Activated naive CD4-positive, alpha-beta T cell treated with anti-CD3 and anti-CD28 coated beads, Interleukin-2, amount 50 U/mL, for 24 hours (primary cell): ENCODE data around the gene CPED1.

Source experiments
- H3K27ac Mint-ChIP-seq: one replicate; pipeline ENCODE4 v1.8.0; 2021; ENCODE audit warnings: mild to moderate bottlenecking, mixed read lengths
- H3K27me3 Mint-ChIP-seq: one replicate; pipeline ENCODE4 v1.8.0; 2021; ENCODE audit warnings: mixed read lengths
- H3K36me3 Mint-ChIP-seq: one replicate; pipeline ENCODE4 v1.8.0; 2021; ENCODE audit warnings: mixed read lengths
- H3K4me1 Mint-ChIP-seq: one replicate; pipeline ENCODE4 v1.8.0; 2021; ENCODE audit warnings: mixed read lengths
- H3K4me3 Mint-ChIP-seq: one replicate; pipeline ENCODE4 v1.8.0; 2021; ENCODE audit warnings: mild to moderate bottlenecking, mixed read lengths
- H3K9me3 Mint-ChIP-seq: one replicate; pipeline ENCODE4 v1.8.0; 2021; ENCODE audit warnings: mixed read lengths

CPED1 gene

DNA sequence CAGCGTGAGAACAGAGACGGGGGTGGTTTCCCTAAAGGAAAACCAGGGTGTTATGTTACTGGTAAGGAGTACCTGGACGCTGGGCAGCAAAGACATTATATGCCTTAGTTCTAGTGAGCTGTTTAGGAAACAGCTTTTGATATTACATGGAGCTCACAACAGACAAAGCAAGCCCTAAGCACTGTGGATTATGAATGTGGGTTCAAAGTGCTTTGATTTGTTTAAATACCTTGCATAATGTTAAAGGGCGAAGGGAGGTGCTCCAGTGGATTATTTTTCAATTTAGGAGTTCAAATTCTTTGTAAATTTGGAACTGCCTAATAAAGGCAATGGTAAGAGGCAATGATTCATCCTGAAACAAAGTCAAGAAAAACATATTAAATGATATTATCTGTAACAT, 354.1 kb downstream of the CPED1 start:
- Mint-ChIP-seq H3K36me3 (peaks cover 12% of the 10 kb centered on the region), H3K27ac (no peak overlapping the region), H3K9me3 (no peaks in the 10 kb centered on the region), H3K27me3 (no peaks in the 10 kb centered on the region), H3K4me1 (no peaks in the 10 kb centered on the region), H3K4me3 (no peak overlapping the region)

DNA sequence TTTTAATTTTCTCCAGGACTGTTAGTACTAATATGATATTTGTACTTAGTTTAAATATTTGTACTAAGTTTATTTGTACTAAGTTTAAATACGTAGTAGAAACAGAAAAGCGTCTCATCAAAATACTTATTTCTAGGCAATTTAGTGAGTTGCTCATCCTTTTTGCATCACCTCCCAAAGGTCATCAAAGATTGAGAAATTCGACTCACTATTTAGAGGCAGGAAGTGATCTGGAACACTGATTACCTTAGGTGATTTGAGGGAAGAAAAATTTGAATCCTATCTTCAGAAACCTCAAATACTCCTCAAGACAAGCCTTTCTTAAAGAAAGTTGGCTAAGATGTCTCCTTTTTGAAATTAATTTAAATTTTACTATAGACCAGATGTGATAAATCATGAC, 354.8 kb downstream of the CPED1 start:
- H3K27me3 Mint-ChIP-seq, result no peaks in the 10 kb centered on the region
- no peak overlapping the region for H3K4me3 Mint-ChIP-seq
- no peak overlapping the region for H3K27ac Mint-ChIP-seq
- no peaks in the 10 kb centered on the region for H3K4me1 Mint-ChIP-seq
- peaks cover 12% of the 10 kb centered on the region for H3K36me3 Mint-ChIP-seq
- no peaks in the 10 kb centered on the region for H3K9me3 Mint-ChIP-seq

DNA sequence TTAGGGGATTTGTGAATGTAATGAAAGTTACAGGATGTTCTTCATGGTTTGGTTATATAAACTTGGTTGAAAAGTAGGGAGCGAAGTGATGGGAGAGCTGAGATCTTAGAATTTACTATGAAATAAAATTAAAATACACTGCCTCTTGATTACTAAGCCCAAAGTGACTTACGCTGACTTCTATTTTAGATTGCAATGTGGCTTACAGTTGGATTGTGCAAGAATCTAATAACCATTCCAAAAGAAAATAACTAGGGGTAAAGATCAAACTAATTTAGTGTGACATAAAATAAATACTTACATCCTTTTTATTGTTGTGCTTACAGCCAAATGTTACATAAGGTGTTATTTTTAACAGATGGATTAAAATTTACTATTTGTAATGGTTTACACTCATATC, 355.6 kb downstream of the CPED1 start:
- Mint-ChIP-seq H3K4me1 (no peaks in the 10 kb centered on the region), H3K4me3 (no peak overlapping the region)

DNA sequence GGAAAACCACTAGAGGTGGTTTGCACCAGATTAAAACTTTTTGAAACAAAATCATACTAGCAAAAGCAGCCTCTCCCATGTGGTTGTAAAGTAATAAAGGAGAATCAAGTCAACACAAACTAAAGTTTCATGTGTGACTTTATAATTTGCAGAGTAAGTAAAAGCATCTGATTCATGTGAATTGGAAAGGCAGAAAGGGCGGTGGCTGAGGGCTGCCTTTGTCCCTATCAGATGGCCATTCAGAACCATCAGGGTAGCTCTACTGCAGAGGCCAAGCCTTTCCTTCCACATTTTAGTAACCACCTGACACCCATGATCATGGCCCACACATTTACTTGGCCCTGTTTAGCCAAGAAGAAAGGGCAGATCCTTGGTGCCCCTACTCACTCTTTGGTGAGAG, 356.0 kb downstream of the CPED1 start:
- peaks cover 4% of the 10 kb centered on the region for H3K36me3 Mint-ChIP-seq
- H3K27me3 Mint-ChIP-seq, result no peaks in the 10 kb centered on the region
- H3K4me1 Mint-ChIP-seq, result no peaks in the 10 kb centered on the region
- no peak overlapping the region for H3K4me3 Mint-ChIP-seq
- no peak overlapping the region for H3K27ac Mint-ChIP-seq
- no peaks in the 10 kb centered on the region for H3K9me3 Mint-ChIP-seq

More for the DNA sequence above, 355.6 kb downstream of the CPED1 start:
- Mint-ChIP-seq H3K36me3 (peaks cover 8% of the 10 kb centered on the region), H3K27ac (no peak overlapping the region), H3K9me3 (no peaks in the 10 kb centered on the region), H3K27me3 (no peaks in the 10 kb centered on the region)
